Astrocyte (in vitro differentiated cells and primary cell): Measurements from ENCODE around the gene CYP46A1.

Experiments used
- EZH2 ChIP-seq: IDR thresholded peaks from 2 replicates; pipeline ENCODE4 v1.6.1; 2012; ENCODE audit warnings: mild to moderate bottlenecking, low read length, inconsistent platforms; ENCODE audit not compliant: insufficient read depth
- TF ChIP-seq, protein P1 (sequence below): IDR thresholded peaks from 2 replicates; pipeline ENCODE4 v1.5.1; 2011; ENCODE audit warnings: low read depth, mild to moderate bottlenecking, inconsistent platforms, low read length, moderate library complexity; ENCODE audit not compliant: insufficient read depth

DNA sequence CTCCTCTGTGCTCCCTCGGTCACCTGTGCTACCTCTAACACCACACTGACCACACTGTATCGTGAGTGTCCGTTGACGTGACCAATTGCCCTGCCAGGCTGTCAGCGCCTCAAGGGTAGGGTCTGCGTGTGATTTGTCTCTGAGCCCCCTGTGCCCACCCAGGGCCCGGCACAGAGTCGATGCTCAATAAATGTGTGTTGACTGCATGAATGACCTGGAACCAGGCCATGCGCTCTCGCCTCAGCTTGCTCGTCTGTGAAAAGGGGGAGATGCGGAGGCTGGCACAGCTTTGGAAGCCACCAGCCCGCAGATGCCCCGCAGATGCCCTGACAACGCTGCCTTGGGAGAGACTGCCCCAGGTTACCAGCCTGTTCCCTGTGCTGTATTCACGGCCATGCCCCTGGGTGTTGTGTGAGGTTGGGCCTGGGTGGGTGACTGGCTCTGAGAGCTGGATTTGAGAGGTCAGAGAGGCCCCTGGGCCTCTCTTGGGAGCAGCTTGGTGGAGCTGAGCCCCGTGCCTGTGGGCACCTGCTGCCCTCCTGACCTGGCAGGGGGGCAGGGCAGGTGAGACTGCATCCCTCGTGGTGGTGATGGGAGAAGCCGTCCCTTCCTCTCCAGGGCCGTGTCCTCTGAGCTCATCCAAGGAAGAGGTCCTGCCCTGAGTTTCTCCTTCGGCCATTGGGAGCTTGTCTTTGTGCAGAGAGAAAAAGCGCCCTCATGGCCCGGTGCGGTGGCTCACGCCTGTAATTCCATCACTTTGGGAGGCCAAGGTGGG lies 43.2 kb downstream of the CYP46A1 start:
- TF ChIP-seq, protein P1, sequence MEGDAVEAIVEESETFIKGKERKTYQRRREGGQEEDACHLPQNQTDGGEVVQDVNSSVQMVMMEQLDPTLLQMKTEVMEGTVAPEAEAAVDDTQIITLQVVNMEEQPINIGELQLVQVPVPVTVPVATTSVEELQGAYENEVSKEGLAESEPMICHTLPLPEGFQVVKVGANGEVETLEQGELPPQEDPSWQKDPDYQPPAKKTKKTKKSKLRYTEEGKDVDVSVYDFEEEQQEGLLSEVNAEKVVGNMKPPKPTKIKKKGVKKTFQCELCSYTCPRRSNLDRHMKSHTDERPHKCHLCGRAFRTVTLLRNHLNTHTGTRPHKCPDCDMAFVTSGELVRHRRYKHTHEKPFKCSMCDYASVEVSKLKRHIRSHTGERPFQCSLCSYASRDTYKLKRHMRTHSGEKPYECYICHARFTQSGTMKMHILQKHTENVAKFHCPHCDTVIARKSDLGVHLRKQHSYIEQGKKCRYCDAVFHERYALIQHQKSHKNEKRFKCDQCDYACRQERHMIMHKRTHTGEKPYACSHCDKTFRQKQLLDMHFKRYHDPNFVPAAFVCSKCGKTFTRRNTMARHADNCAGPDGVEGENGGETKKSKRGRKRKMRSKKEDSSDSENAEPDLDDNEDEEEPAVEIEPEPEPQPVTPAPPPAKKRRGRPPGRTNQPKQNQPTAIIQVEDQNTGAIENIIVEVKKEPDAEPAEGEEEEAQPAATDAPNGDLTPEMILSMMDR: no peak
- no peak for TF ChIP-seq EZH2
